Stimulated activated CD8-positive, alpha-beta memory T cell treated with anti-CD3 and anti-CD28 coated beads, Interleukin-7, amount 100 ng/mL, for 48 hours (primary cell): ENCODE measurements around the gene PTPN22.

ENCODE experiments used
- DNase-seq, 2 donors: peaks; one replicate each; pipeline ENCODE4 v3.0.0-alpha.2; 2020; ENCODE audit warnings: low read depth in 1 of 2; ENCODE audit errors: extremely low read depth in 1 of 2

The PTPN22 gene

GRCh38 chr1:113871597-113872113 is at the start of gene PTPN22:
Gene PTPN22, minus strand, starts transcription at chr1:113871712.
- peak; percentile 49 to 86 for DNase-seq

- DNase-seq, result no peak
These were observed 46.7 kb upstream of the PTPN22 start for GRCh38 chr1:113918243-113918642.

DNA sequence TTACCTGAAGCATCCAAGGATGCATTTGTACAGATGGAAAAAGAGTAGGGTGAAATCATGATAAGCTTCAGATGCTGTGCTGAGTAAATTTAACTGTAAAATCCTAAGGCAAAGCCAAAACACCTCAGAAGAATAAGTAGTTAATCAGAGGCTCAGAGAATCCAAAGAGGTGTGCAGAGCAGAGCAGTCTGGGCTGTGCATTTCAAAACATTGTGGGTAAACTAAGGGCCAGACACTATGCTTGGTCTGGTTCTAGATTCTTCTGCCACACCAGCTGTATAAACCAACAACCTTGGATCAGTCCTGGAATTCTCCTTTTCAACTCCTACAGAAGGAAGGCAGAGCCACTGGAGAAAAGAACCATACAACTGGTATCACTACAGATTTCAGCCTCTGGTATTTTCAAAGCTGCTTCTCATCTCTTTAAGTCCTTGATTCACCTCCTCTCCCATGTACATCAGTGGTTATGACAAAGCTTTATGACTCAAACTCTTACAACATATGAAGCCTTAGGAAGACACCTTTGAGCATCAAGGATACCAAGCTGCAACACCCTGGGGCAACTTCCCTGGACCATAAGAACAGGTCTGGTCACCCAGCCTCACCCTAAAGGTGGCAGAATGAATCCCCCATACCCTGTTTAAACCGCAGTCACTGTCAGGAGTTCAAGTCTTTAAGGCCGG is 46.0 kb upstream of the PTPN22 start:
- DNase-seq, result no peak

GRCh38 chr1:113916974-113917373 is 45.5 kb upstream of the PTPN22 start:
- no peak for DNase-seq

DNA sequence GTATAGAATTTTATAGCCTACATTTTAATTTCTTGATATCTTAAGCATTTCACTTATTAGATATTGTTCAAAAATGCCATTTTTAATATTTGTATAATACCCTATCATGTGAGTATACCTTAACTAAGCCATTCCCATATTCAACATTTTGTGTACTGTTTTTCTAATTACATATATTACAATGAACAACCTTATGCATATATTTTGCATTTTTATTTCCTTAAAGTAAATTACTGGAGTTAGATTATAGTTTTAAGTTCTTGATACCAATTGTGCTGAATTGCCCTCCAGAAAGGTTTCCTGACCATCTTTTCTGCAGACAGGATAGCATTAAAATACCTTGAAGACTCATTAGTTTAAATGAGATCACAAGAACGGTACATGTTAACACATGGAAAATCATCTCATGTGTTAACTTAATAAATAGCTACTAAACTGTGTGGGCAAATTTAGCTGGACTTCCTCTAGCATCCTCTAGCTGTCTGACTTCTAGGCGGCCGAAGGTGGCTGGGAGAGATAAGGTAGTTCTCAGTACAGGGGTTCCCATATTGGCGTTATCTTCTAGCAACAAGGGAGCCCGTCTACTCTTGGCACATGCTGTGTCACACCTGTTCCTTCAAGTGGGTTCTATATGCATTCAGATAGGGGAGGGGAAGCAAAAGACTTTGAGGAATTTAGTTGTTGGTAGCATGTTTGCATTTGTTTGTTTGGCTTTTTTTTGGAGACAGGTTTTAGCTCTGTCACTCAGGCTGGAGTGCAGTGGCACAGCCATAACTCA is 42.6 kb upstream of the PTPN22 start:
- DNase-seq, result no peak

- no peak for DNase-seq
These were observed 41.8 kb upstream of the PTPN22 start for GRCh38 chr1:113913312-113913668.

DNA sequence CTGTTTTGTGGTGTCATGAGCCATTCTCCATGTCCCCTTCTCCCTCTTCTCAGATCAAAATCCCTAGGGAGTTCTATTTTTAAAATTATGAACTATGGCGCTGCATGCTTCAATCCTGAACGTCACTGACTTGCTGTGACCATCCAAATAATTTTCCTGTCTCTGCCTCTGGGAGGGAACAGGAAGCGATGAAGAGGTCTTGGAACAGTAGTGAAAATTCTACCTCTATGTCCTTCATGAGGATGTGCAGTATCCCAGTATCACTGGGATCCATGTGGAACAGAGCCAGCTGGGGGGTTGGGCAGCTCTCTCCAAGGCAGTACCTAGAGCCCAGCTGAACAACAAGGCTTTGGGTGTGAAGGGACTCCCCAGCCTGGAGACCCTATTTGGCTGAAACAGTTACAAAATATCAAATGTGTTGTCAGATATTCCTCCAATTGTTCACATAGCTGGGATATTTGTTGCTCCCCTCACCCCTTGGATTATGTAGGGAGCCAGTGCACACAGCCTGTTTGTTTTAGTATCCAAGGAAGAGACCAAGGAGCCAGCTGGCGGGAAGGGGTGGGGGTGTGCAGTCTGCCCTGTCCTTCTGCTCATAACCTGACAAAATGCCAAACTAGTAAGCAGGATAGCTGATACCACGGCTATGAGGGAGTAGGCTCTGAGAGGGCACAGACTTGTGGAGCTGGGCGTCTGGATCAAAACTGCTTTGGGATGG is 41.2 kb upstream of the PTPN22 start:
- no peak for DNase-seq

DNA sequence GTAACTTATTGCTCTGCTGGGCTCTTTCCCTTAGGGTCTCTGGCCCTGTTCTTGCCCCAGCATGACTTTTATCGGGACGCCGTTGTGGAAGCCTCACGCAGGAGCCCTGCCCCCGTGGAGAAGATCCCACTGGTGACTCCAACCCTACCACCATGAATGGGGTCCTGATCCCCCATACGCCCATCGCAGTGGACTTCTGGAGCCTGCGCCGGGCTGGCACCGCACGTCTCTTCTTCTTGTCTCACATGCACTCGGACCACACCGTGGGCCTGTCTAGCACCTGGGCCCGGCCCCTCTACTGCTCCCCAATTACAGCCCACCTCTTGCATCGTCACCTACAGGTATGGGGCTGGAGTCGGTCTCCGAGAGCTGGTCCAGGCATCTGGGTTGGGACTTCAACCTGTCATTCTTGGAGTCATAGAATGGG is 33.9 kb upstream of the PTPN22 start:
- DNase-seq, result peak in 1 of 2 donors; percentile 9

- peak; percentile 98 to 99 for DNase-seq
These were observed 33.3 kb upstream of the PTPN22 start, which contains the start of the genes AP4B1 and DCLRE1B for GRCh38 chr1:113904674-113905434. Gene AP4B1, minus strand, starts transcription at chr1:113904799. Its CDS starts 82 bp downstream, at chr1:113904717. Gene DCLRE1B, plus strand, starts transcription at chr1:113905326. Its CDS starts 261 bp downstream, at chr1:113905587.

- no peak for DNase-seq
These were observed 32.8 kb upstream of the PTPN22 start for GRCh38 chr1:113904293-113904673.

- DNase-seq, result no peak
These were observed 32.2 kb upstream of the PTPN22 start for GRCh38 chr1:113903501-113904292.

GRCh38 chr1:113901191-113901590 is 29.7 kb upstream of the PTPN22 start:
- DNase-seq, result no peak

DNA sequence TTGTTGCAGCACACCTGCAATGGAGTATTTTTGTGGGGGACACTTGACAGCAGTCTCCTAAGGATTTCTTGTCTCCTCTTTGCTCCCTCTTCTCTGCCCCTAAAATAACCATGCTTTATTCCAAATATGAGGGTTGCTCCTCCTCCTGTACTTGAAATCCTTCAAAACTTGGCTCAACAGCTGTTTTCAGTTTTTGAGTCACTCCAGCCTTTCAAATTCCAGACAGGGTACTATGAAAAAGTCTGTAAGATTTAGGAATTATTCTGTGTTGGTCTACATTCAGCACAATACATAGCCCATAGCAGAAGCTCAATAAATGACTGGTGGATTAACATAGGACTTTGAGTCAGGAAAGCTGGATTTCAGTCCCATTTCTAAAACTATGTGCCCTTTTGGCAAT is 27.6 kb upstream of the PTPN22 start:
- no peak for DNase-seq

DNA sequence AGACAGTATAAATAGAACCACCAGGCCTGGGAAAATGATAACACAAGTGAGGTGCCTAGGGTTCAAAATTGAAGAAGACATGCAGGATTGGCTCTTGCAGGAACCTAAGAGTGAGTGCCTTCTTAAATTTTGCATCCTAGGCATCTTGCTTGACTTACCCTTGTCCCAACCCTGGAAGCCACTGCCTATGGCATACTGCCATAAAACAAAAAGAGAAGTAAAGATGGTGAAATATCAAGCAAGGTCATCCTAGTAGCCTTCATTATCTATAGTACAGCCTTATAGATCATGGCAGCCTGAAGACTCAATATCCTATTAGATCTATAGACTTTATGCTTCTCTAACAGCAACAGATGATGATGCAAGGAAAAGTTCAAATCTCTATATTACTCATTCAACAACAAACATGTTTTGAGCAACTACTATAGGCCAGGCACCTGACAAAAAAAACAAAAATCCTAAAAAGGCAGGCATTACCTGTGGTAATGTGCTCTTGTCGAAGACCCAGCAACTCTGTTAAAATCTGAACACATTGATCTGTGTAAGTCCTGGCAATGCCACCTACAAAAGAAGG is 26.8 kb upstream of the PTPN22 start:
- no peak for DNase-seq

DNA sequence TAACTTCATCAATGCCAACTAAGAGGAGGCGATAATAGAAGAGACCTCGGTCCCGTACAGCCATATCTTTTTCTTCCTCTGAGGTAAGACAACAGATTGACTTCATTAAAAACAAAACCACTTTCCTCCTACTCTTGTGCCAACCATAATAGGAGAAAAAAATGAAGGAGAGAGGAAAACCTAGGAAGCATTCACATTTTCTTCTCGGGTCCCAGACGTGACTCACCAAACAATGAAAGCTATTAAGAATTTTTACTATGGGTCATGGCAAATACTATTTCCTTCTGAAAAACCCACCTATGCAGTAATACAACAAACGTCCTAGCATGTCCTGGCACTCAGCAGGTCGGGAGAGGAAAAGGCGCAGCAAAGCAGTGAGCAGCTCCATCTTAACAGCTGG is 24.4 kb upstream of the PTPN22 start:
- DNase-seq, result no peak

DNA sequence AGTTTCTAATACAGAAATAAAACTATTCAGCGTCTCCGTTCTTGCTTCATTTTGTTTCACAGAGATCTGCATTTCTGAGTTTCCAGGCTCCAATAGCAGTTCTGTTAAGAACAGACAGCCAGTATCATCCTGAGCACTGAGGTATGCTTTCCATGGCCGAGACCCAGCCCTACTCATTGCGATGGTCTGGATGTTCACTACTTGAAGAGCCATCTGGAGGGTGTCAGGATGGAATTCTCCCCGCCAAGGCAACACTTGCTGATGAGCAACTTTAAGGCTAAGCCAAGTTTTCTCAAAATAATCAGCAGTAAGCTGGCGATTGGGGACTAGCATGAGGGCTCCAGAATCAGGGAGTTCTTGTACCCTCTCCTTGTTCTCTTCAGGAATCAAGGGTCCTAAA is 23.6 kb upstream of the PTPN22 start:
- DNase-seq, result no peak

- no peak for DNase-seq
These were observed 21.8 kb upstream of the PTPN22 start for GRCh38 chr1:113893267-113893666.

DNA sequence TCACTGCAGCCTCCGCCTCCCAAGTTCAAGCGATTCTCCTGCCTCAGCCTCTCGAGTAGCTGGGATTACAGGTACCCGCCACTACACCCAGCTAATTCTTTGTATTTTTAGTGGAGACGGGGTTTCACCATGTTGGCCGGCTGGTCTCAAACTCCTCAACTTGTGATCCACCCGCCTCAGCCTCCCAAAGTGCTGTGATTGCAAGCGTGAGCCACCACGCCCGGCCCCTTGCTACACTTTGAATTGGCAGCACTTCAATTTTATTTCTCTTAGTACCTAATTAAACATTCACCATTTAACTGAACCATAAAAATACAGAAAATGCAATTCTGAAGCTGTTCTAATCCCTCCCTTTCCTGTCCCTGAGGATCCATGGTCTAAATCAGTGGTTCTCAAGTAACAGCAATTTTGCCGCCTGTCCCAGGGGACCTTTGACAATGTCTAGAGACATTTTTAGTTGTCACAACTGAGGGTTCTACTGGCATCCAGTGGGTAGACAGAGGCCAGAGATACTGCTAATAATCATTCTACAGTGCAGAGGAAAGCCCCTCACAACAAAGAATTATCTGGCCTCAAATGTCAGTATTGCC is 20.2 kb upstream of the PTPN22 start:
- DNase-seq, result no peak

DNA sequence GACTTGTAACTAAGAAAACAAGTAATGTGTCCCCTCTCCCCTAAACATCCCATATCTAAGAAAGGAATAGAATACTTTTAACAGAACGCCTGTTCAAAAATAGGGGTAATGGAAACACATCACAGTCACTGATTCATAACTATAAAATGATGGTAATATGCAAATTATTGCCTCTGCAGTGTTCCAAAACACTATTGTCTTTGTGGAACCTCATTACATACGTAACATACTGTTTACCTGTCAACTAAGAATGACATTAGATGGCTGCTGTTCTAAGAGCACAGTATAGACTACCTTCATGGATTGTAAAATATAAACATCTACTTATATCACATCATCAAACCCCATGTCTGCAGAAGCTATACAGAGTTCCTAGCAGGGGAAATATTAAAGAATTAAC is 19.3 kb upstream of the PTPN22 start:
- no peak for DNase-seq
